Fibroblast of the aortic adventitia (primary cell): ENCODE measurements around the gene EXOSC10. TPM values are rescaled to one million over a fixed set of nuclear protein-coding genes. Genes with fewer than 3 reads are reported as not detected.
A peak's percentile ranks its signal among the peaks of the same experiment; 100 is the strongest.
"Not testable (repeated sequence)": the region's sequence is repeated elsewhere in the genome, so short reads cannot be mapped to it uniquely, and the experiment has no call there.

Experiments used
- DNase-seq: peaks from one replicate; pipeline ENCODE4 v3.0.0-alpha.2; 2010; ENCODE audit warnings: low read depth
- H3K4me3 ChIP-seq: 2 replicates; pipeline ENCODE4 v1.5.1; 2011; ENCODE audit warnings: low read depth, mild to moderate bottlenecking, control low read depth, low read length, moderate library complexity
- CTCF ChIP-seq: IDR thresholded peaks from 2 replicates; pipeline ENCODE4 v1.5.1; 2011; ENCODE audit warnings: mild to moderate bottlenecking, low read length, control low read depth, inconsistent platforms; ENCODE audit not compliant: insufficient read depth
- total RNA-seq: library from RNA; depleted of rRNA; stranded (reverse); fragments of >200 nt; gene quantifications from 2 replicates; pipeline ENCODE4 v1.2.3, GENCODE V29; 2012; ENCODE audit warnings: low replicate concordance

The EXOSC10 gene
- total RNA-seq, 1 donor, result 63.6 TPM

DNA sequence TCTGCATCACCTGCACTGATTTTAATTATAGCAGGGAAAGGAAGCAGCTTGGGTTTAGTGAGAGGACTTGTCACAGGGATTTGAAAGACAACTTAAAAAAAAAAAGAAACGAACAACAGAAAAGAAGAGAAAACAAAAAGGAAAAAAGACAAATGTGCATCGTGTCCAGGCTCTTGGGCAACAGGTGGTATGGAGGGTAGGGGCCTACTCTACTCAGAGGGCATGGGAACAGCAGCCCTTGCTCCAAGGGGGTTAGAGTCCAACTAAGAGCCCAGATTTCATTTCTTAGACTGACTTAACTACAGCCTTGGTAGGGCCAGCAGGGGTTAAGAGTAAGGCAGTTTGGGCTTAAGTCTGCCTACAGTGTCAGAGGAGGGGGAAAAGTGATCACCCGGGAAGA lies 15.3 kb upstream of the EXOSC10 start:
- no peak for DNase-seq
- H3K4me3 ChIP-seq, result no peak overlapping the region
- no peak for TF ChIP-seq CTCF

DNA sequence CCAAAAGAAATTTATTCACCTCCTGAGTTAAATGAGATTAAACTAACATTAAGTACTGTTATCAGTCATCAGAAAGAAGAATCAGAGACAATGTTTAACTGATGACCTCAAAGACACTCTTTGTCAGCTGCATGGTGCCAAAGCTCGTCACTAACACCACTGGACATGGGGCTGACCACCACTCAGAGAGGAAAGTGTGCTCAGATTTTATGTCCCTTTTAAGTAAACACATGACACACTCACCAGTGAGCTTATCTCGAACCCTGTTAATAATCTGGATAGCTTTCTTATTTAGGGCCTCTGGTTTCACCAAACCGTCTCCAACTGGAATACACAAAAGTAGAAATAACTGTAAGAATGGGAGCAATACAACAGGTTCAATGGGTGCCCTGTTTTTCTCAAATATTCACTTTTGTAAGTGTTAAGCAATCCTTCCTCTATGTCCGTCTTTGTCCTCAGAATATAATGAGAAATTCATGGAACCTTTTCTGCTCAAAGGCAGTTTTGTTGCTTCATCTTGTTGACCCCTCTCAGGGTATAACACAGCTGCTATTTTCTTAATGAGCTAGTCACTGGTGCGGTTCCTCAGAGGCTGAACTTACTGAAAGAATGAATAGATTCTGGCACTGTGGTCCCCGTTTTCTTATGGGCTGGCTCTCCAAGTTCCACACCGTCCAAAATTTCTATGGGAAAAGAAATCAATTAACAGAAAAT lies 9.5 kb upstream of the EXOSC10 start:
- DNase-seq, result no peak
- no peak for TF ChIP-seq CTCF
- H3K4me3 ChIP-seq, result no peak overlapping the region

- no peak for TF ChIP-seq CTCF
- H3K4me3 ChIP-seq, result no peak overlapping the region
- DNase-seq, result no peak
These were observed 7.9 kb upstream of the EXOSC10 start for GRCh38 chr1:11107599-11107998.

DNA sequence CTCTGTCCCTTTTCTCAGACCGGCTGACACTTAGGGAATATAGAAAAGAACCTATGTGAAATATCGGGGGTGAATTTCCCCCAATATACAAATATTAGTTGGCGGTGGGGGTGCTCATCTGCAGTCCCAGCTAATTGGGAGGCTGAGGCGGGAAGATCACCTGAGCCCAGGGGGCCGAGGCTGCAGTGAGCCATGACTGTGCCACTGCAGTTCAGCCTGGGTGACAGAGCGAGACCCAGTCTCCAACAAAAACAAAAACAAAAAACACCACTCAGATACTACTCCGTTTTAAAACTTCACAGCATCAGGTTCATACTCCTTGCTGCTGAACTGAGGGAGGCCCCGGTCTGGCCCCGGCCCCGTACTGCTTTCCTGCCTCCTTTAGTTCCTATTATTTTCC lies 5.9 kb upstream of the EXOSC10 start:
- DNase-seq, result no peak
- TF ChIP-seq CTCF, result no peak
- H3K4me3 ChIP-seq, result no peak overlapping the region

GRCh38 chr1:11101347-11101746 lies 1.7 kb upstream of the EXOSC10 start:
- DNase-seq, result no peak
- H3K4me3 ChIP-seq, result no peak overlapping the region
- no peak for TF ChIP-seq CTCF

GRCh38 chr1:11100806-11101205 lies 1.1 kb upstream of the EXOSC10 start:
- H3K4me3 ChIP-seq, DNase-seq: not testable (repeated sequence)

- no peak for DNase-seq
- TF ChIP-seq CTCF, result no peak
- peak overlapping the region; percentile 96 for H3K4me3 ChIP-seq
These were observed 452 bp upstream of the EXOSC10 start for GRCh38 chr1:11100149-11100493.
